CD4-positive, CD25-positive, alpha-beta regulatory T cell (primary cell): ENCODE measurements around the gene C20orf144. TPM values are rescaled to one million over a fixed set of nuclear protein-coding genes. Genes with fewer than 3 reads are reported as not detected.

ENCODE experiments used
- ATAC-seq, 2 donors: fragments of 150-1000 bp; cut with Tn5 transposase; one replicate each; pipeline ENCODE4 v1.10.0; 2021; ENCODE audit warnings: low read depth in 2 of 2, moderate number of reproducible peaks in 2 of 2, moderate library complexity in 1 of 2
- DNase-seq, 3 donors: peaks; one replicate each; pipeline versions ENCODE4 v3.0.0 to v3.0.0-alpha.2; 2012 to 2022; ENCODE audit warnings: mixed read lengths in 1 of 3
- H3K27ac ChIP-seq: one replicate; pipeline ENCODE4 v1.7.0; 2013; ENCODE audit warnings: mild to moderate bottlenecking, low read length; ENCODE audit not compliant: insufficient read depth, poor library complexity, severe bottlenecking
- H3K27me3 ChIP-seq: one replicate; pipeline ENCODE4 v1.7.0; 2013; ENCODE audit warnings: low read length; ENCODE audit not compliant: control insufficient read depth, insufficient read depth
- H3K36me3 ChIP-seq: one replicate; pipeline ENCODE4 v1.7.0; 2013; ENCODE audit warnings: mild to moderate bottlenecking, low read length, moderate library complexity; ENCODE audit not compliant: control insufficient read depth, insufficient read depth
- H3K4me1 ChIP-seq: 2 replicates; pipeline ENCODE4 v1.7.0; 2013; ENCODE audit warnings: mild to moderate bottlenecking, low read length; ENCODE audit not compliant: insufficient read depth, control insufficient read depth, poor library complexity, severe bottlenecking
- H3K4me3 ChIP-seq: one replicate; pipeline ENCODE4 v1.7.0; 2013; ENCODE audit warnings: low read depth, mild to moderate bottlenecking, low read length, moderate library complexity
- H3K9me3 ChIP-seq, 2 experiments: 1 replicate in 1 of 2; 2 replicates in 1 of 2; pipeline ENCODE4 v1.7.0; 2013; ENCODE audit warnings: low read length in 2 of 2, mild to moderate bottlenecking in 1 of 2, moderate library complexity in 1 of 2; ENCODE audit not compliant: control insufficient read depth in 2 of 2
- H3K27ac Mint-ChIP-seq, 3 donors: one replicate each; pipeline ENCODE4 v1.8.0; 2020 to 2022; ENCODE audit warnings: mild to moderate bottlenecking in 3 of 3, mixed read lengths in 3 of 3, moderate library complexity in 2 of 3
- H3K27me3 Mint-ChIP-seq: one replicate; pipeline ENCODE4 v1.8.0; 2022; ENCODE audit warnings: mild to moderate bottlenecking, mixed read lengths
- H3K36me3 Mint-ChIP-seq: one replicate; pipeline ENCODE4 v1.8.0; 2020; ENCODE audit warnings: mixed read lengths
- H3K4me1 Mint-ChIP-seq, 4 donors: one replicate each; pipeline ENCODE4 v1.8.0; 2020 to 2022; ENCODE audit warnings: mixed read lengths in 4 of 4, mild to moderate bottlenecking in 1 of 4
- H3K4me3 Mint-ChIP-seq, 4 donors: one replicate each; pipeline ENCODE4 v1.8.0; 2020 to 2022; ENCODE audit warnings: mild to moderate bottlenecking in 4 of 4, mixed read lengths in 4 of 4, moderate library complexity in 3 of 4
- H3K9me3 Mint-ChIP-seq, 7 donors: one replicate each; pipeline ENCODE4 v1.8.0; 2020 to 2022; ENCODE audit warnings: mixed read lengths in 7 of 7, mild to moderate bottlenecking in 3 of 7, moderate library complexity in 2 of 7
- polyA plus RNA-seq, 4 donors: library from polyadenylated mRNA; unstranded; fragments of 300-500 nt; fragmentation: Illumina TruSeq; gene quantifications; one replicate each; pipeline ENCODE4 v1.2.3, GENCODE V29; 2021
- total RNA-seq: library from RNA; stranded (reverse); gene quantifications from one replicate; pipeline ENCODE4 v1.2.3, GENCODE V29; 2022

The C20orf144 gene
- total and polyA plus RNA-seq, 5 donors from 2014 or later, result 0.41 TPM; not detected in 4

DNA sequence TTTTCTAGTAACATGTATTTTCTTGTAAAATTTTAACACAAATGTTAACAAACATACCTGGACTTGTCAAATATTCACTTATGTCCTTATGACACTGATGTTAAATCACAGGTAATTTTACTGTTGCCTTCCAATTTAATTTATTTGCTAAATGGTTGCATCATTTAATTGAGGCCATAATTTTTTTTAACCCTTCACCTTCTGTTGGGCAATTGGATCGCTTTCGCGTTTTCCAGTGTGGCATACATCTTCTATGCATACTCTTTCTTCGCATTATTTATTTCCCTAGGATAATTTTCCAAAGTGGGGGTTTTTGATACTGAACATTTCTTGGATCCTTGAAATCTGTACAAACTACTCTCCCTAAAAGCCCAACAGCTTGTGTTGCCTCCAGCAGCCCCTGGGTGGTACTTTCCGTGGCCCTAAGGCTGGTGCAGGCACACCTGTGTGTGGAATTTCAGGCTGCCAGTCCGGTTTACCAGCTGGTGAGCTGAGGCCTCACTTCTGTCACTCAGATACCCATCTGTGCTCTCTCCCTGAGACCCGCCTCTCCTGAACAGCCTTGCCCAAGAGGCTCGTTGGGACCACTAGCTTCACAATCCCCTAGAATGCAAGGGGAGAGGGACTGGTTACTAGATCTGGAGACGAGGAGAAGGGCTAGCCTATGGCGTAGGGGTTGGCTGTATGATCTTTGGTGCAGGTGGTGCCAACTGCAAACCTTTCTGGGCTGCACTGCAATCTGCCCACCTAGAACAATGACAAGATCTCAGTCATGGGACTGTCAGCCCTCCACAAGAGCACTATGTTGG is 11.2 kb upstream of the C20orf144 start:
- peak overlapping the region in 1 of 3 donors; percentile 55 for H3K27ac Mint-ChIP-seq
- H3K4me1 ChIP-seq, result peaks cover 14% of the 10 kb centered on the region
- no peaks in the 10 kb centered on the region for H3K27me3 Mint-ChIP-seq
- H3K27ac ChIP-seq, result no peak overlapping the region
- H3K9me3 Mint-ChIP-seq, result no peaks in the 10 kb centered on the region
- DNase-seq, result no peak
- H3K36me3 ChIP-seq, result no peaks in the 10 kb centered on the region
- H3K4me1 Mint-ChIP-seq, result peaks cover 8 to 52% (median 24%) of the 10 kb centered on the region in 4 donors
- H3K36me3 Mint-ChIP-seq, result no peaks in the 10 kb centered on the region
- H3K4me3 ChIP-seq, result no peak overlapping the region
- ATAC-seq, result no peak
- no peaks in the 10 kb centered on the region for H3K9me3 ChIP-seq
- no peaks in the 10 kb centered on the region for H3K27me3 ChIP-seq
- no peak overlapping the region for H3K4me3 Mint-ChIP-seq

DNA sequence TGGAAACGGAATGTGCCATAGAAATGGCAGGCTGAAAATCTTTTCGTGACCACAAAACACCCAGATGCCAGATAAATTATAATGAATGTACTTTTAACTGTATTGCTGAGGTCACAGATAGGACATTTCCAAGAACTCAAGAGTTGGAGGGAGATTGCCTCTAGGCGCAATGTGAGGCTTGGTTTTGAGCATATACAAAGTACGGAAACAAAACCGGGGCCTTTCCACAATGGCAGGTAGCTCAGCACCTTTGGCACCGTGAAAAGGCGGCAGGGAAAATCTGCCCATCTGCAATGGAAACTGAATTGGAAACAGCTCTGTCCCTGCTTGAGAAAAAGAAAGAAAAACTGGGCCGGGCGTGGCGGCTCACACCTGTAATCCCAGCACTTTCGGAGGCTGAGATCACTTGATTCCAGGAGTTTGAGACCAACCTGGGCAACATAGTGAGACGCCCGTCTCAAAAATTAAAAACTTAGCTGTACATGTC is 10.5 kb upstream of the C20orf144 start:
- Mint-ChIP-seq H3K9me3 (no peaks in the 10 kb centered on the region), H3K36me3 (no peaks in the 10 kb centered on the region), H3K4me3 (no peak overlapping the region), H3K4me1 (peaks cover 8 to 52% (median 24%) of the 10 kb centered on the region in 4 donors), H3K27ac (peak overlapping the region in 1 of 3 donors; percentile 55), H3K27me3 (no peaks in the 10 kb centered on the region)
- ATAC-seq, result no peak
- H3K27ac ChIP-seq, result no peak overlapping the region
- H3K9me3 ChIP-seq, result no peaks in the 10 kb centered on the region
- no peak overlapping the region for H3K4me3 ChIP-seq
- no peaks in the 10 kb centered on the region for H3K27me3 ChIP-seq
- H3K36me3 ChIP-seq, result no peaks in the 10 kb centered on the region
- DNase-seq, result no peak
- H3K4me1 ChIP-seq, result peaks cover 14% of the 10 kb centered on the region

- Histone ChIP-seq H3K4me1 (peaks cover 5% of the 10 kb centered on the region), H3K36me3 (no peaks in the 10 kb centered on the region), H3K9me3 (no peaks in the 10 kb centered on the region), H3K27ac (no peak overlapping the region), H3K4me3 (no peak overlapping the region), H3K27me3 (no peaks in the 10 kb centered on the region)
- H3K27me3 Mint-ChIP-seq, result no peaks in the 10 kb centered on the region
- H3K27ac Mint-ChIP-seq, result peak overlapping the region in 2 of 3 donors; percentile 44 to 74
- DNase-seq, result peak in 2 of 3 donors; percentile 34 to 54
- H3K36me3 Mint-ChIP-seq, result no peaks in the 10 kb centered on the region
- H3K4me1 Mint-ChIP-seq, result peaks cover 4 to 38% (median 17%) of the 10 kb centered on the region in 4 donors
- no peaks in the 10 kb centered on the region for H3K9me3 Mint-ChIP-seq
- peak overlapping the region in 2 of 4 donors; percentile 43 to 82 for H3K4me3 Mint-ChIP-seq
- peak in 1 of 2 donors; percentile 57 for ATAC-seq
Observed at GRCh38 chr20:33653218-33653899, 8.8 kb upstream of the C20orf144 start.

DNA sequence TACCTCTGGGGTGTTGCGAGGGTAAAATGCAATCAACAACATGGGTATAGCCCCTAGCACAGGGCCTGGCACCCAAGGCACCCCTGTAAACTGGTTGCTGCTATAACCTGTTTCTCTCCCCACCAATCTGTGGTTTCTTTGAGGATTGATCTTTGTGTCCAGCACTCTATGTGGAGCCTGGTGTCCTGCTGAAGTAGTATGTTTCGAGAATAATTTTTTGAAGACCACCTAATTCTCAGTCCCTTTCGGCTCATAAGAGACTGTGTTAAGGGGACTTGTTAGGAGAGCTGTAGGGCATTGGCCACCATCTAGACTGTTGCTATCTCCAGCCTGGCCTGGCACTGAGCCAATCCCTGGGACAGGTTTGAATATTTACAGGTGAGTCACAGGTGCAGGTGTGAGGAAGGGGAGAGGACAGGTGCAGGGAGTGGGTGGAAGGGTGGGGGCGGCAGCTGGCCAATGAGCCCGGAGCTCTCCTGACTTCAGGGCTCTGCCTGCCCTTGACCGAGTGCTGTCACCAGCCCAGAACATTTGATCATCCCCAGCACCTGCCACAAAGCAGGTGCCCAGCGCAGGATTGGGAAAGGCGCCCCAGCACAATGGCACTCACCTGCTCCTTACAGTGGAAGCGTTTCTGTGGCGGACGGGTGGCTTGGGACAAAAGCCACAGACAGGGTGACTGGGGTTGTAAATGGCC is 8.1 kb upstream of the C20orf144 start:
- Mint-ChIP-seq H3K9me3 (no peaks in the 10 kb centered on the region), H3K4me3 (peak overlapping the region in 1 of 4 donors; percentile 41), H3K27me3 (no peaks in the 10 kb centered on the region), H3K27ac (peak overlapping the region in 1 of 3 donors; percentile 44), H3K36me3 (no peaks in the 10 kb centered on the region), H3K4me1 (peaks cover 4 to 31% (median 15%) of the 10 kb centered on the region in 4 donors)
- Histone ChIP-seq H3K4me3 (no peak overlapping the region), H3K4me1 (peaks cover 5% of the 10 kb centered on the region), H3K27me3 (no peaks in the 10 kb centered on the region), H3K9me3 (no peaks in the 10 kb centered on the region), H3K36me3 (no peaks in the 10 kb centered on the region), H3K27ac (no peak overlapping the region)
- no peak for ATAC-seq
- no peak for DNase-seq

GRCh38 chr20:33654680-33655161 is 7.4 kb upstream of the C20orf144 start:
- ATAC-seq, result no peak
- Mint-ChIP-seq H3K27me3 (no peaks in the 10 kb centered on the region), H3K9me3 (no peaks in the 10 kb centered on the region), H3K27ac (no peak overlapping the region), H3K36me3 (no peaks in the 10 kb centered on the region), H3K4me3 (peak overlapping the region in 1 of 4 donors; percentile 41), H3K4me1 (peaks cover 4 to 25% (median 13%) of the 10 kb centered on the region in 4 donors)
- peaks cover under 1% of the 10 kb centered on the region for H3K4me1 ChIP-seq
- no peaks in the 10 kb centered on the region for H3K36me3 ChIP-seq
- no peaks in the 10 kb centered on the region for H3K9me3 ChIP-seq
- no peak overlapping the region for H3K4me3 ChIP-seq
- no peaks in the 10 kb centered on the region for H3K27me3 ChIP-seq
- no peak overlapping the region for H3K27ac ChIP-seq
- DNase-seq, result no peak

DNA sequence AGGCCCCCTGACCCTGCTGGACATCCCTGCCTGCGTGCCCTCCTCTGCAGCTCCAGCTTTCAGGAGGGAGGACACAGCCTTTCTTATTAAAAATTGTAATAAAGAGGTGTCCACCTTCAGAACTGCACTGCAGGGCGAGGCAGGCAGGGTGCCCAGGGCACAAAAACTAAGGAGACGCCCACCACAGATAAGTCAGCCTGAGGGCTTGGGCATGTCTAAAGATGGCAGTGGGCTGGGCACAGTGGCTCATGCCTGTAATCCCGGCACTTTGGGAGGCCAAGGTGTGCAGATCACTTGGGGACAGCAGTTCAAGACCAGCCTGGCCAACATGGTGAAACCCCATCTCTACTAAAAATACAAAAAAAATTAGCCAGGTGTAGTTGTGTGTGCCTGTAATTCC is 7.0 kb upstream of the C20orf144 start:
- H3K27me3 Mint-ChIP-seq, result no peaks in the 10 kb centered on the region
- no peak overlapping the region for H3K27ac Mint-ChIP-seq
- H3K4me1 ChIP-seq, result no peaks in the 10 kb centered on the region

DNA sequence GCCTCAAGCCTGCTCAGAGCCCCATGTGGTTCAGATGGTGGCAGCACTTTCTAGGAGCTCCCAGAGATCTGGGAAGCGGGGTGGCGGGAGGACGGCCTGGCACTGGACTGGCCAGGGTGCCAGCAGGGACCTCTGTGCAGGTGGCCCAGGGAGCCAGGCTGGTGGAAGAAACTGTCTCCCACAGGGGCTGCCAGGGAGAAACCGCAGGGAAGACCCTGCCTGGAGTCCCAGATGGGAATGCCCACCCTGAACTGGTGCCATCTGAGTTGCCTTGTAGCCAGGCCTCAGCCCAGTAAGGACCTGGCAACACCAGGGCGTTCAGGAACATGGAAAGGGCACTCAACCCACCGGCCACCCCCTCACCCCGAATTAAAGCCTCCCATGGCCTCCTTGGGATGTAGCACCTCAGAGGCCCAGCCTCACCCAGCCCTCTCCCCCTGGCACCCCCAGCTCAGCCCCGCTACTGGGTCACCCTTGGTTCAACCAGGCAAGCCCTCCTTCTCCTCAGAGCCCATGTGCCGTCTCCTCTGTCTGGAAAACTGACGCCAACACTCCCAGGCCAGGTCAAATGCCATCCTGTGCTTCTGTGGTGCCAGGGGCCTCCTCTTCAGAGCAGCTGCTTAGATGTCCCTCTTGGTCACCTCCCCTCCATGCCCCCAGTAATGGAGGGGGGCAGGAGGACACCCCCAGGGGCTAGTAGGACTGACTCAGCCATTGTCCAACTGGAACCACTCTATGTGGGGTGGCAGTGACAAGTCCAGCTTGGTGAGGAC is 5.9 kb upstream of the C20orf144 start:
- H3K4me1 ChIP-seq, result no peaks in the 10 kb centered on the region
- H3K27ac ChIP-seq, result no peak overlapping the region
- Mint-ChIP-seq H3K27me3 (no peaks in the 10 kb centered on the region), H3K36me3 (no peaks in the 10 kb centered on the region), H3K9me3 (no peaks in the 10 kb centered on the region), H3K4me1 (peaks cover 4 to 21% (median 12%) of the 10 kb centered on the region in 4 donors), H3K27ac (no peak overlapping the region), H3K4me3 (no peak overlapping the region)
- ATAC-seq, result no peak
- no peaks in the 10 kb centered on the region for H3K27me3 ChIP-seq
- no peak overlapping the region for H3K4me3 ChIP-seq
- H3K9me3 ChIP-seq, result no peaks in the 10 kb centered on the region
- DNase-seq, result no peak
- H3K36me3 ChIP-seq, result no peaks in the 10 kb centered on the region

More for the DNA sequence above, 7.0 kb upstream of the C20orf144 start:
- ATAC-seq, result no peak
- no peak overlapping the region for H3K4me3 ChIP-seq
- H3K9me3 Mint-ChIP-seq, result no peaks in the 10 kb centered on the region
- no peak for DNase-seq
- H3K27me3 ChIP-seq, result no peaks in the 10 kb centered on the region
- H3K4me3 Mint-ChIP-seq, result no peak overlapping the region
- no peaks in the 10 kb centered on the region for H3K9me3 ChIP-seq
- H3K27ac ChIP-seq, result no peak overlapping the region
- H3K4me1 Mint-ChIP-seq, result peaks cover 4 to 23% (median 12%) of the 10 kb centered on the region in 4 donors
- H3K36me3 Mint-ChIP-seq, result no peaks in the 10 kb centered on the region
- H3K36me3 ChIP-seq, result no peaks in the 10 kb centered on the region
